GM18861 (cell line): Measurements from ENCODE around the gene ANTXRL.
"Not testable (repeated sequence)": the region's sequence is repeated elsewhere in the genome, so short reads cannot be mapped to it uniquely, and the experiment has no call there.

Experiments used
- ATAC-seq: cut with Tn5 transposase; IDR thresholded peaks from one replicate; pipeline ENCODE4 v1.9.1; 2021; ENCODE audit not compliant: unreplicated experiment

Gene ANTXRL

DNA sequence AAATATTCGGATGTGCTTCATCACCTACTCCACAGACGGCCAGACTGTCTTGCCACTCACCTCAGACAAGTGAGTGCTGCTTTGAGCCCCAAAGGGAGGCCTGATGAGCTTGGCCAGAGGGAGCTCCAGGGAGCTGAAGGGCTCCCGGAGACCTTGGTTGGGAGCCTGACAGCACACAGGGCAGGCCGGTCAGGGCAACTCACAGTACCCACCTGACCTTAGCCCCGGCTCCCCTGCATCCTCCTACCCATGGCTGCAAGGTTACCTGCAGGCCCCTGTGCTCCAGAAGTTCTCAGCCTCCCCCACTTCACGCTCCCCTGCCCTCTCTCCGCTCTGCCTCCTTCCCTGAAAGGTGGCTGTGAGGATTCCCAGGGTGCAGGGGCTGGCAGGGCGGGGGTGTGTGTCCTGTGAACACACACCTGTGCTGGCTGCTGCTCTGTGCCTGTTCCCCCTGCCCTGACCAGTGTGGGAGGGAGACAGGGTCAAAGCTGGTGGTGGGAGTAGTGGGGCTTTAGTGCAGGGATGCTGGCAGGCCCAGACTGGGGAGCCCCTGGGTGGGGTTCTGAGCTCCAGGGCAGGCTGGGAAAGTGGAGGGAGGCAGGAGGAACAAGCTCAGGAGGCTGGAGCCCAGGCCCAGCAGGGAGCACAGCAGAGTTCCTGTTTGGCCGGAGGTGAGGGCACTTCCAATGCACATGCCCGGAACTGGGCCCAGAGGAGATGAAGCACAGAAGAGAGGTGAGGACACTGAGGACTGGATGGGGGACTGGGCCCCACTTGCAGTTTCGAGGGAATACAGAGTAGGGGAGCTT, 7.2 kb downstream of the ANTXRL start:
- ATAC-seq, result no peak

DNA sequence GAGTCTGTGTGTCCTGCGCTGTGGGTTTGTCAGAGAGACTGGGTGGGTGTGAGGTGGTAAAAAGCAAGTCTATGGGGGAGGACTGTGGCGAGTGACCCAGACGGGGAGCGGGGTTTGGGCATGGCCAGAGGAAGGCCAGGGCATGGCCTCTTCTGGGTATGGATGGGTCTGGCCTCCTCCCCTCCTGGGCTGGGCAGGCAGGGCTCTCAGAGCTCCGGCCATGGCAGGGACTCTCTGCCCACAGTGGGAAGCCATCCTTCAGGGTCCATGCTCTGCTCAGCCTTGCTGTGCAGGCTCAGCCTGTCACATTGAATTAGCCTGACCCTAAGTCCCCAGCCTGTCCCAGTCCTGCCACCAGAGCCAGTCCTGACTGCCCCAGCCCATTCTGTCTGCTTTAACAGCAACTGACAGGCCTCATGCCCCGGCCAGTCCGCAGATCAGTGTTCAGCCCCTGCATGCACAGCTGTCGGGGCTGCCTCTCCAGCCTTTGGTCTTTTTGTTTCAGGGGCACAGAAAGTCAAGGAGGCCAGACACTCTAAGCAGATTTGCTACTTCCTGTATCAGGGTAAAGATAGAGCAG, 7.9 kb downstream of the ANTXRL start:
- ATAC-seq, result no peak

DNA sequence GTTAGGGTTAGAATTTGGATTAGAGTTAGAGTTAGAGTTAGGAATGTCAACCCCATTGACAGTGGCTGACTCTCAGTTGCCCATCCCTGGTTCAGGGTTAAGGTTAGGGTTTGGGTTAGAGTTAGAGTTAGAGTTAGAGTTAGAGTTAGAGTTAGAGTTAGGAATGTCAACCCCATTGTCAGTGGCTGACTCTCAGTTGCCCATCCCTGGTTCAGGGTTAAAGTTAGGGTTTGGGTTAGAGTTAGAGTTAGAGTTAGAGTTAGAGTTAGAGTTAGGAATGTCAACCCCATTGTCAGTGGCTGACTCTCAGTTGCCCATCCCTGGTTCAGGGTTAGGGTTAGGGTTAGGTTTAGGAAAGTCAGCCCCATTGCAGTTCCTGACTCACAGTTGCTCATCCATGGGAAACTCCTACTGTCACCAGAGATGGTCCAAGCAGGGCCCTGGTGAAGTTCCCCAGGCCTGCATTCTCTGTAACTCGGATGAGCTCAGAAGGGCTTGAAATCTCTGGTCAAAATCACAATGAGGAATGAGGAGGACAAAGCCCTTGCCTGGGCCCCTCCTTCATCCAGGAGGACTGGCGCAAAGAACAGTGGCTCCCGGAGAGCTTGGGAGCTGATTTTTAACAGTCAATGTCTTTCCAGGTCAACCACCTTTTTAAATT, 8.7 kb downstream of the ANTXRL start:
- not testable (repeated sequence) for ATAC-seq

DNA sequence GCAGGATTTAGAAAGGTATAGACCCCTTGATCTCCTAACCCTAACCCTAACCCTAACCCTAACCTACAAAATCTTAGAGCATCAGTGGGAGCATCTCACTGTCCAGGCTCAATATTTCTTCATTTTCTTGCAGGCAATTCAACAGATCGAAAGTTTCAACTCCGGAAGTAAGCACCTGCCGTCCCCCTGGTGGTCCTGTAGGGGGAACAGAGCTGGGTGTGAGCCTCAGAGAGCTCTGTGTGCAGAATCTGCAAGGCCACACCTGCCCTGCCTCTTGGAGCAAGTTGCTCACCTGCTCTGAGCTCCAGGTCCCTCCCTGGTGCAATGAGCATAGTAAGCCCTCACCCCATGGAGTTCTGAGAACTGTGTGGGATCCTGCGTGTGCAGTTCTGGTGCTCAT, 9.3 kb downstream of the ANTXRL start:
- not testable (repeated sequence) for ATAC-seq

DNA sequence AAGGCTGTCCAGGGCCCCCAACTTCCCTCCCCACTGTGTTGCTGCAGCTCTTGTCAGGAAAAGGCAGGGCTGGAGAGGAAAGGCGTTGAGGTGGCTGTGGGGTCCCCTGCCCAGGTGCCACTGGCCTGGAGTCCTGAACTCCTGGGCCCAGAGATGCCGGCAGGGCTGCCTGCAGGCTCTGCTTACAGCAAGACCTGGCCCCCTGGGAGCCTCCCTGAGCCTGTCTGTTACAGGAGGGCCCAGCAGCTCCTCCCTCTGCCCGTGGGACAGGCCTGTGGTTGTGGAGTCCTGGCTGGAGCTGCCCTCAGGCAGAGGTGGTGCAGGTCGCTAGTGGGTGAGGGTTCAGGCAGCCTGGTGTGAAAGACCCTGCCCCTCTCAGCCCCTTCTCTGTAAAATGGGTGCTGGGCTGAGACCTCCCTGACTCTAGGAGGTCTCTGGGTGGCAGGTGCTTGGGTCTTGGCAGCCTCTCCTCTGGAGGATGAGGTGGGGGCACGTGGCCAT, 9.9 kb downstream of the ANTXRL start:
- no peak for ATAC-seq

DNA sequence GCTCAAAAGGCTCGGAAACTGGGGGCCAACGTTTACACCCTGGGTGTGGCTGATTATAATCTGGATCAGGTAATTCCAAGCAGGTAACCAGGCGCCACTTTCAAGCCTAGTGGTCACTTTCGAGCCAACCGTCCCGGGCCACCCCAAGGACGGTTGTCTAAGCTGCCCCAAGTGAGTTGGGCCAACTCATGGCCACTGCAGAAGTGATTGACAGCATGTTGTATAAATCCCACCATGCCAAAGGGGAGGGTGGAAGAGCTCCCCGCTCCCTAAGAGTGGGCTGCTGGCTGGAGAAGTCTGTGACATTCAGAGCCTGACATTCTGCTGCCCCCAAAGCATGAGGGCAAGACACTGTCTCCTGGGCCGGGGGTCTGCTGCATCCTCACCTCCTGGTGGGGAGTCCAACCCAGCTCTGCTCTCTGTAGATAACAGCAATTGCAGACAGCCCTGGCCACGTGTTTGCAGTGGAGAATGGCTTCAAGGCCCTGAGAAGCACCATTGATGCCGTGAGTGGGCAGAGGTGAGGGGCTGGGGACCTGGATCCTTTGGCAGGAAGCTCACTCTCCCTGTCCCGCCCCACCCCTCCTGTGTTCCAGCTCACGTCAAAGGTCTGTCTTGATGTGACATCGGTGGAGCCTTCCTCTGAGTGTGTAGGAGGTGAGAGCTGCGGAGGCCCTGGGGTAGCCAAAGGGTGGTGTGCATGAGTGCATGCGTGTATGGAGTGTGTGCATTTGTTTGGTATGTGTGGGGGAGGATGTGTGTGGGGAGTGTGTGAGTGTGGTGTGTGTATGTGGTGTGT, 10.8 kb downstream of the ANTXRL start:
- ATAC-seq, result no peak

DNA sequence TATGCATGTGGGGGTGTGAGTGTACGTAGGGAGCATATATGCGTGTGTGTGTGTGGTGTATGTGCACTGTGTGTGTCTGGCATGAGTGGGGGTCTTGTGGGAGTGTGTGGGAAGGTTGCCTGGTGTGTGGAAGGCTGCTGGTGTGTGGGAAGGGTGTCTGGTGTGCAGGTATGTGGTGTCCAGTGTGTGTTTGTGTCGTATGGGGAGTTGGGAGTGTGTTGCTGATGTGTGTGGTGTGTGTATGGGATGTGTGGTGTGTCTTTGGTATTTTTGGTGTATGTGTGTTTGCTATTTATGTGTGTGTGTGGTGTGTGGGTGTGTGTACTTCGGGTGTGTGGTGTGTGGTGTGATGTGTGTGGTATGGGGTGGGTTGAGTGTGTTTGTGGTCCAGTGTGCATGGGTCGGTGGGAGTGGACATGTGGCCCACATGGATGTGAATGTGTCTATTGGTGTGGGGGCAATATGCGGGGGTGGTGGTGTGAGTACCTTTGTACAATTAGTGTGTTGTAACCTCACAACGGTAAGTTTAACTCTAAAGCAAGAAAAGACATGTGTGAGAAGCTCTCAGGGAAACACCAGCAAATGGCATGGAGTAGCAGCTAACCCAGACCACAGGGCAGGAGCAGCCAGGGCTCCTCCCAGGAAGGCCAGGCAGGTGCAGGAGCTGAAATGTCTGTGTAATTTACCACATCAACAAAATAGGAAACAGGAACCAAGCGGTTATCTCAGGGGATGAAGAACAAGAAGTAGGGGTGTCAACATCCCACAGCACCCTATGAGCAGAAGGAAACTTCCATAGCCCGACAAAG, 11.9 kb downstream of the ANTXRL start:
- ATAC-seq, result no peak

DNA sequence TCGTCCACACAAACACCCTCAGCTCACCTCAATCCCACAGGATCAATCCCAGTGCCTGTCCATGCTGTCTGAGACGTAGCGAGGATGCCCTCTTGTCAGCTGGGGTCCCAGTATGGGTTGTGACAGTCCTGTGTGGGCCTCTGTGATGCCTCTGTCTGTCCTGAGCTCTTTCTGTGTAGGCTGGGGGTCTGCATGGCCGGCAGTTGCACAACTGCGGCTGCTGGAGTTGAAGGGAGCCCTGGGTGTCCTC, 12.4 kb downstream of the ANTXRL start:
- ATAC-seq, result no peak

DNA sequence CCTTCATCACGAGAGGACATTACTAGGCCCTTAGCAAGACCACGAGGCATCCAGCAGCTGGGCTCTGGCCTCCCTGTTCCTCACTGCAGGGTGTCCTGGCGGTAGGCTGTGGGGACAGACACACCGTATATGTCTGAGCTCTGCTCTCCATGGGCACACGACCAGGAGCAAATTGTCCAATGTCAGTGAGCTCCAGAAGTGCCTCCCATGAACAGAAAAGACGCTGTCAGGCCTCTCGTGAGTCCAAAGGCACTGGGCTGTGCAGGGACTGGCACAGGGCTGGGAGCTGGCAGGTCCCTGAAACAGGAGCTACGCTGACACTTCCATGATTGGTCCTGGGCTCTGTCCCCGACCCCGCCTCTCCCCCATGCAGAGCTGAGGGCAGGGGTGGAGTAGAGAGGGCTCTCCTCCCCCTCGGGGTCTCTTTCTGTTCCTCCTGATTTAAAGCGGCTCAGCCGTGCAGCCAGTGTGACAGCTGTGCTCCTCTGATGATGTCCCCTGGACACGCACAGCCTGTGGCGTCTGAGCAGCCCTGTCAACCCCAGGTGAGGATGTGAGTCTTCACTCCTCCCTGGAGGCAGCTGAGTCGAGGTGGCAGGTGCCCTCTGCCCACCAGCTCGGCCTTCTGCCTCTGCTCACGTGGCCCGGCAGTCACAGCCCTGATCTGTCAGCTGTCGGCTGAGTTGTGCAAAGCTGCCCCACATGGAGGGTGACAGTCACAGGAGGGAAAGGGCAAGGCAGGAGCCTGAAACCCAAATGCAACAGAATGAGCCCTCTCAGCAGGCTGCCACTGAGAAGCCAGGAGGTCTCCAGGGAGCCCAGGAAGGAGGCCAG, 13.0 kb downstream of the ANTXRL start:
- ATAC-seq, result no peak

DNA sequence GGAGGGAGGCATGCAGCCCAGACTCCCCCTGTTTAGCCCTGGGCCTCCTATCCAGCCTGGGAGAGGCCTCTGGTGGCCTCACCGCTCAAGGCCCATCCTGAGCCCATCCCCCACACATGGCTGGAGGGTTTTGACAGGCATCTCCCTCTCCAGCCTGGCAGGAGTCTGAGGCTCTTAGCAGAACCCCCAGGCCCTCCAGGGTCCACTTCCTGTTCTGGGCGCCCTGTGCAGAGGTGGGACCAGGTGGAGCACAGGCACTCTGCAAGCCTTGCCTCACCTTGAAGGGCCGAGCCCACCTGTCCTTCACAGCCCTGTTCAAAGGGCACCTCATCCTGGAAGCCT, 13.5 kb downstream of the ANTXRL start:
- not testable (repeated sequence) for ATAC-seq

DNA sequence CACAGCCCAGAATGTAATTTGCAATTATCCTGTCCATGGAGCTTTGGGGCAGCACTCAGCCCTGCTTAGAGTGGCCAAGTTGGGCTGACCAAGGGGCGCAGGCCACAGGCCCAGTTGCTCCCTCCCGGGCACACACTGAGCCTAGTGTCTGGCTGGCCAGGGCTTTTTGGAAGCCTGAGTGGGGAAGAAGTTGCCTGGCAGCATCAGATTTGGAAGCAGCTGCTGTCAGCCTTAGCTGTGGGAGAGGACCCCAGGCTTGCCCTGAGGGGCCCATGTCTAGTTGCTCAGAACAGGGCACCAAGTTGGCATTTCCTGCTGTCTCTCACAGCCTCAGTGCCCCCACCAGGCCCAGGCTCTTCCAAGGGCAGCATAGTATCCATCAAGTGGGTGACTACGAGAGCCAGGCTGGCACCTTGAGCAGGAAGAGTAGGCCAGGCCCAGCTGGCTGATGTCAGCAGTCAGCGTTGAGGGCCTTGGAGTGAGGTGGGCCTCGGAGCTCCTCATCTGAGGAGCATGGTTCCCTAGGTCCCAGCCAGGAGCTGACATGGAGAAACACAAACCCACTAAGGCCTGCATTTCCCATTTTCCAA, 14.4 kb downstream of the ANTXRL start:
- no peak for ATAC-seq

DNA sequence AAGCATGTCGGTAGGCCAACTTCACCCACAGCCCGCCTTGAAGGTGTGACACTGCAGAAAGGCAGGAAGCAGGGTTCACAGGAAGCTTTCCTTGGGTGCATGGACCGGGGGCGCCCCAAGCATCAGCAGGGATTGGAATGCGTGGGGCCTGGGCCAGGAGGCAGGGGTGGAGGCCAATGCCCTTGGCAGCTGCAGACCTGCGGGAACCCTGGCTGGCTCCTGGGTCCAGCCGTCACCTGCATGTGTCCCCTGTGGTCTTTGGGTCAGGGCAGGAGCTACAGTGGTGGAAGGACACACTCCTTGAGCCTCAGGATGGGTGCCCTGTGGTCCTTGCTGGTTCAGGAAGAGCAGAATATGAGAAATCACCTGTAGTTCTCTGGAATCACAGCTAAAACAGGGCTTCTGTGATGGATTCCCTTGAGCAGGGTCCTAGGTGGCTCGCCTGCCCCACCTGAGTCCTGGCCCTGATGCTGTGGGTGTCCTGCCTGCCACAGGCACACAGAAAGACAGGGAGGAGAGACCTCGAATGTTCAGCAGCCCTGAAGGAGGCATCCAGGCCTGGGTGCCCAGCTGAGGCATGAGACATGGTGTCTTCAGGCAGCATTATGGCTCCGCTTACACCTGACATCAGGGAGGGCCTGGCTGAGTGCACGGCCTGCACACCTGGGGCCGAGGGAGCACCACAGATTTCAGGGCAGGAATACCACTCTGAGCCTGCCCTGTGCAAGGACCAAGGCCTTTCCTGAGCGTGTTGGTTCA, 15.1 kb downstream of the ANTXRL start:
- ATAC-seq, result no peak

DNA sequence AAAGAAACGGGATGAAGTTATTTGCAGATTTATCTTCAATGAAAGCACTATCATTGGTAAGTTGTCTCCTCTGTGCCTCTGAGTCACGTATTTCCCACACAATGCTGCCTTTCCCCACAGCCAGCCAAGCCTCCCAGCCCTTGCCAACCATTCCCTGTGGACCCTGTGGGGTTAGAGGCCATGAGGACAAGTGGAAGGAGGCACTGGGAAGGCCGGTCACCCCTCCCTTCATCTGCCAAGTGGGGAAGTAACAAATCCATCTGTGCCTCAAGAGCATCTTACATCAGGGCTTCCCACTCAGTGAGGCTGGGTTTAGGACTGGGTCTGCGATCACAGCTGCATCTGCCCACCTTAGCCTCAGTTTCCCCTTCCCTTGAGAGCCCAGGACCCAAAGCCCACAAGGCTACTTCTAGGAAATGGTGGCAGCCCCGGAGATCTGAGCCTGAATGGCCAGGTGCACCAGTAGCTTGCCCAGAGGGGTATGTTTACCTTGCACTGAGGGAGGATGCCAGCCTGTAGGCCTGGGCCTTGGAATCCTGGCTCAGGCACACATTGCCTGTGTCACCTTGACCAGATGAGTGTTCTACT, 16.1 kb downstream of the ANTXRL start:
- ATAC-seq, result not testable (repeated sequence)

DNA sequence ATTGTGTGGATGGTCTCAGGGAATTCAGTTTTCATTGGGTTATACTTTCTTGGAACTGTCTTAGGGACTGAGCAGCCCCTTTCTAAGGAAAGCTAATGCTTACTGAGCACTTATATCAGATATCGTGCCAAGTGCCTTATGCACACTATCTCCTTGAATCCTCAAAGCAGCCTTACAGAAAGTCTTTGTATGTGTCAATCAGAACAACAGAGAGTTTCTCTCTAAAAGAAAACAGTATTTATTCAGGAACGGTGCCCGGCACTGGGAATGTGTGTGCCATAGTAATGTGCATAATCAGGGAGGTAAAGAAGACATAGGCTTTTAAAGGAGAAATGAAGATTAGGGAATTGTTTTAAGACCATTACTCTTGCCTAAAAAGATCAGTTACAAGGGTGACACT, 17.3 kb downstream of the ANTXRL start:
- no peak for ATAC-seq

DNA sequence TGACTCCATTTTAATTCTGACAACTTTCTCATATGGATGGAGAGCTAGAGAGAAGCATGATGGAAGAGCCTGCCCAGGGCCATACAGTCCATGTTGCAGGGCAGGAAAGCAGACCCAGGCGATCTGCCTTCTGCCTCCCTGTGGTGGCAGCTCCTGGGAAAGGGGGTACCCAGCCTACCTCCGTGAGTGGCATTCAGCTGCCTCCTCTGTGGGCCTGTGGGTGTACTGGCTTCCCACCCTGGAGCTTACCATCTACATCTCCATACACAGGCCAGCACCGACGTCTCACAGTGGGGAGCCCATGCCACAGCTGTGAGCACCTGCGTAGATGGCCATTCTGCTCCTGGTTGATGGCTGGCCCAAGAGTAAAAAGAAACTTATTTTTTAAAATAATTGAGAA, 17.9 kb downstream of the ANTXRL start:
- ATAC-seq, result not testable (repeated sequence)

DNA sequence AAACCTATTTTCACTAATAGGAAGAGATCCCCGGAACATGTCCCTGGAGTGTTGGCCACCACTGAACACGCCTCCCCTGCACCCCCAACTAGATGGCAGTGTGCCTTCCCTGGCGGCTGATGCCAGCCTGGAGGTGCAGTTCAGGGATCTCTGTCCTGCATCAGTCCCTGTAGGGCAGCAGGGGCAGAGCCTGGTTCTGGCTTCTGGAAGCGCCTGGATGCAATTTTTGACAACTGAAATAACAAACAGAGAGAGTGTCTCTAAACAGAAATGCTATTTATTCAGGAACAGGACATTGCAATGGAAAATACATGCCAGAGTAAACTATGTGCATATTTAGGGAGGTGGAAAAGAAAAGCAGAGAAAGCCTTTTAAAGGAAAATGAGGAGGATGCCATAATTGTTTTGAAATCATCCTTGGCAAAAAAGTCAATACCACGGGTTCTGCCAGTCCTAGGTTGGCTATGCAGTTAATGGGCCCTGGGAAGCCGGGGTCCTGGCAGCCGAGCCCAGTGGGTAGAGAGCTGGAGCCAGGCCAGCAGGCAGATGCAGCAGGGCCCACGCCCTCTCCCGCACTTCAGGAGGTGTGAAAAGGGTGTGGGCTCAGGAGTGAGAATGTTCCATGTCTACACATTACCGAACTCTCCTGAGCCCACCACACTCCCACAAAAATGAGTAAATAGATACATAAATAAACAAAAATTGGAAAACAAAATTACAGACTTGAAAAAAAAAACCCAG, 18.5 kb downstream of the ANTXRL start:
- no peak for ATAC-seq

DNA sequence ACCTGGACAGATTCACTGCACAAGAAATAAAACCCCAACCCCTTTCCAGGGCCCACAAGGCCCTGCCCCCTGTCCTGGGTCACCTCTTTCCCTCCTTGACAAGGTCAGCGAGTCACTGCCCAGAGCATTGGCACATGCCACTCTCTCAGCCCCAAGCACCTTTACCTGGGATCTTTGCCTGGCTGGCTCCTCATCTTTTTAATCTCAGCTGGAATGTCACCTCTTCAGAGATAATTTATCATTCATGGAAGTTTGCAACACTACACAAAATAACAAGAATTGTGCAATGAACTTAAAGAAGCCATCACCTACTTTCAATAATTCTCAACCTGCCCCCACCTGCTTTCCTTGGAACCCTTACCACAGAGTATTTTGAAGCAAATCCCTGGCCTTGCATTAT, 19.2 kb downstream of the ANTXRL start:
- ATAC-seq, result no peak
